ENCODE results near the gene KLHL3. TPM values are rescaled to one million over a fixed set of nuclear protein-coding genes. Genes with fewer than 3 reads are reported as not detected.

Gene KLHL3
- polyA plus RNA-seq, 1 of the 3 experiments (the other 2 are of a cell fraction): 3.8 TPM

DNA sequence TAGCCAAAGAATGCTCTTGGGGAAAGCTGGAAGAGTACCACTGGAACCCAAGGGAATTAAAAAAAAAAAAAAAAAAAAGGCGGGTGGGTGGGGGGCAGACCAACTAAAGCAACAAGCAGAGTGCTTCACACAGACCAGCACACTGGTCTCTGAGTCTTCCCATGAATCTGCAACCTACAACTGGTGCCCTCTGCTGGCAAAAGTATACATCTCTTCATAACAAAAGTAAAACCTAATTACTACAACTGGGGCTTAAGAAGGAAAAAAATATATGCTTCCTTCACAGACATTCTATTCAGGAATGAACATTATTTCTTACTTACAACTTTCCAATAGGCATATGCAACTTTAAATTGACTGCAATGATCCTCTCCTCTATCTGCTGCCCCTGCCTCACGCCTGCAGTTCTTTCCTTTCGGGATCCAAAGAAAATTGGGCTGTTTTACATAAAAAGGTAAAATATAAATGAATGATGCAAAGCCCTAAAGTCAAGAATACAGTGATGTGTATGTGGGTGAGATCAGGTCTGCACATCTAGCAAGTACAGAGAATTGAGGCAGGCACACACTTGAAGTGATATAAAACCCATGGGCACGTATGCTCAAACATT lies 7.2 kb upstream of the KLHL3 start:
- Histone ChIP-seq H3K36me3 (replicated peaks in 1 of 2; ENCODE audit: control insufficient read depth in 1 of 2, insufficient read depth in 2 of 2, low read length in 1 of 2) (no peaks in the 10 kb centered on the region), H3K9ac (no peak overlapping the region), H3K27ac (ENCODE audit: low read depth in 2 of 2, low read length in 1 of 2) (no peak overlapping the region), H3K9me2 (no peaks in the 10 kb centered on the region), H3K27me3 (ENCODE audit: insufficient read depth) (no peaks in the 10 kb centered on the region), H3K79me2 (ENCODE audit: insufficient read depth) (no peaks in the 10 kb centered on the region), H3K4me3 (ENCODE audit: low read depth in 2 of 2, low read length in 1 of 2) (no peak overlapping the region), H2AFZ (ENCODE audit: low read depth) (no peak overlapping the region), H4K20me1 (ENCODE audit: insufficient read depth) (peaks cover 4% of the 10 kb centered on the region), H3K9me3 (0 out of 2 replicates have a peak, but pooled peaks cover under 1% of the 10 kb centered on the region), H3K4me1 (ENCODE audit: control insufficient read depth in 1 of 2, insufficient read depth in 2 of 2, low read depth in 1 of 2, low read length in 1 of 2) (no peaks in the 10 kb centered on the region), H3K4me2 (no peak overlapping the region), H3F3A (replicated peaks; ENCODE audit: insufficient read depth) (peaks cover 6% of the 10 kb centered on the region)
- ChIA-PET POLR2A (interaction anchor here (1.0 to 1.6 kb wide), 3 partner anchors 11 to 114 kb away, joined by 3 to 6 read pairs (median 5); partner anchors contain the start of gene HNRNPA0), CTCF (interaction anchor here (0.6 to 22.5 kb wide), 31 partner anchors 8 to 941 kb away, joined by 3 to 407 read pairs (median 5); no protein-coding TSS in a partner anchor)
- 75% methylated on average over 4 of the region's 4 CpGs for WGBS (ENCODE audit: low lambda C conversion rate)
- TF ChIP-seq, protein P1, sequence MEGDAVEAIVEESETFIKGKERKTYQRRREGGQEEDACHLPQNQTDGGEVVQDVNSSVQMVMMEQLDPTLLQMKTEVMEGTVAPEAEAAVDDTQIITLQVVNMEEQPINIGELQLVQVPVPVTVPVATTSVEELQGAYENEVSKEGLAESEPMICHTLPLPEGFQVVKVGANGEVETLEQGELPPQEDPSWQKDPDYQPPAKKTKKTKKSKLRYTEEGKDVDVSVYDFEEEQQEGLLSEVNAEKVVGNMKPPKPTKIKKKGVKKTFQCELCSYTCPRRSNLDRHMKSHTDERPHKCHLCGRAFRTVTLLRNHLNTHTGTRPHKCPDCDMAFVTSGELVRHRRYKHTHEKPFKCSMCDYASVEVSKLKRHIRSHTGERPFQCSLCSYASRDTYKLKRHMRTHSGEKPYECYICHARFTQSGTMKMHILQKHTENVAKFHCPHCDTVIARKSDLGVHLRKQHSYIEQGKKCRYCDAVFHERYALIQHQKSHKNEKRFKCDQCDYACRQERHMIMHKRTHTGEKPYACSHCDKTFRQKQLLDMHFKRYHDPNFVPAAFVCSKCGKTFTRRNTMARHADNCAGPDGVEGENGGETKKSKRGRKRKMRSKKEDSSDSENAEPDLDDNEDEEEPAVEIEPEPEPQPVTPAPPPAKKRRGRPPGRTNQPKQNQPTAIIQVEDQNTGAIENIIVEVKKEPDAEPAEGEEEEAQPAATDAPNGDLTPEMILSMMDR (IDR thresholded peaks at IDR 0.05): peak; percentile 74
- peak; percentile 80 for TF ChIP-seq RAD21 (IDR thresholded peaks at IDR 0.05; ENCODE audit: low read length)
- no peak for TF ChIP-seq POLR2AphosphoS5 (IDR thresholded peaks at IDR 0.05; ENCODE audit: low read depth, low read length)
- peak; percentile 86 for TF ChIP-seq SMC3 (IDR thresholded peaks at IDR 0.05; ENCODE audit: low read depth, low read length)
- DNase-seq: peak; percentile 50

DNA sequence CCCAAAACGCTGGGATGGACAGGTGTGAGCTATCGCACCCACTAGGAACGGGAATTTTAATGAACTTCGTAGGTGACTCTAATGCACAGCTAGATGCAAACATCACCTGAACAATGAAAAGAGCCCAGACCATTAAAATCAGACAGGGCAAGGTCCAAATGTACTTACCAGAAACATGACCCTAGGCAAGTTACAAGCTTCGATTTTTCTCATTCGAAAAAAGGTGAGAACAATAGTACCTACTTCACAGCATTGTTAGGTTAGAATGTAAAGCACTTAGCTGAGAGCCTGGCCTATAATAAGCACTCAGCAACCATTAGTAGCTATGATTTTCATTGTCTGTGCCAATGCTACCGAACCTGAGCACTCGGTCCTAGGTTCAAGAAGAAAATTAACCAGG lies 5.8 kb upstream of the KLHL3 start:
- H3K27me3 ChIP-seq (ENCODE audit: insufficient read depth): no peaks in the 10 kb centered on the region
- no peak overlapping the region for H3K4me3 ChIP-seq (ENCODE audit: low read depth in 2 of 2, low read length in 1 of 2)
- no peaks in the 10 kb centered on the region for H3K4me1 ChIP-seq (ENCODE audit: control insufficient read depth in 1 of 2, insufficient read depth in 2 of 2, low read depth in 1 of 2, low read length in 1 of 2)
- H2AFZ ChIP-seq (ENCODE audit: low read depth): no peak overlapping the region
- H3K36me3 ChIP-seq (replicated peaks in 1 of 2; ENCODE audit: control insufficient read depth in 1 of 2, insufficient read depth in 2 of 2, low read length in 1 of 2): peaks cover 0 to 4% of the 10 kb centered on the region in 2 experiments
- DNase-seq: no peak
- H3K9ac ChIP-seq: no peak overlapping the region
- H4K20me1 ChIP-seq (ENCODE audit: insufficient read depth): no peaks in the 10 kb centered on the region
- H3K9me3 ChIP-seq: 0 out of 2 replicates have a peak, but pooled peaks cover 4% of the 10 kb centered on the region
- H3K27ac ChIP-seq (ENCODE audit: low read depth in 2 of 2, low read length in 1 of 2): no peak overlapping the region
- H3K4me2 ChIP-seq: no peak overlapping the region
- ChIA-PET CTCF (interaction anchor here (1.1 to 22.5 kb wide), 24 partner anchors 8 to 939 kb away, joined by 3 to 407 read pairs (median 5); partner anchors contain the start of gene HNRNPA0), POLR2A (interaction anchor here (1.2 kb wide), 1 partner anchor 10 kb away, joined by 6 read pairs; no protein-coding TSS in a partner anchor)
- no peak for TF ChIP-seq RAD21 (IDR thresholded peaks at IDR 0.05; ENCODE audit: low read length)
- TF ChIP-seq JUND (IDR thresholded peaks at IDR 0.05): no peak
- no peak for TF ChIP-seq NFIC (IDR thresholded peaks at IDR 0.05; ENCODE audit: borderline replicate concordance)
- TF ChIP-seq, protein P2, sequence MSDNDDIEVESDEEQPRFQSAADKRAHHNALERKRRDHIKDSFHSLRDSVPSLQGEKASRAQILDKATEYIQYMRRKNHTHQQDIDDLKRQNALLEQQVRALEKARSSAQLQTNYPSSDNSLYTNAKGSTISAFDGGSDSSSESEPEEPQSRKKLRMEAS (IDR thresholded peaks at IDR 0.05; ENCODE audit: low read depth): no peak
- TF ChIP-seq, protein P3, sequence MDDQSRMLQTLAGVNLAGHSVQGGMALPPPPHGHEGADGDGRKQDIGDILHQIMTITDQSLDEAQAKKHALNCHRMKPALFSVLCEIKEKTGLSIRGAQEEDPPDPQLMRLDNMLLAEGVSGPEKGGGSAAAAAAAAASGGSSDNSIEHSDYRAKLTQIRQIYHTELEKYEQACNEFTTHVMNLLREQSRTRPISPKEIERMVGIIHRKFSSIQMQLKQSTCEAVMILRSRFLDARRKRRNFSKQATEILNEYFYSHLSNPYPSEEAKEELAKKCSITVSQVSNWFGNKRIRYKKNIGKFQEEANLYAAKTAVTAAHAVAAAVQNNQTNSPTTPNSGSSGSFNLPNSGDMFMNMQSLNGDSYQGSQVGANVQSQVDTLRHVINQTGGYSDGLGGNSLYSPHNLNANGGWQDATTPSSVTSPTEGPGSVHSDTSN (IDR thresholded peaks at IDR 0.05): no peak
- TF ChIP-seq ELF1 (IDR thresholded peaks at IDR 0.05): no peak
- no peak for TF ChIP-seq POLR2AphosphoS5 (IDR thresholded peaks at IDR 0.05; ENCODE audit: low read depth, low read length)
- TF ChIP-seq, protein P1 (IDR thresholded peaks at IDR 0.05): no peak
- no peak for TF ChIP-seq RFX5 (IDR thresholded peaks at IDR 0.05; ENCODE audit: low read length)
- TF ChIP-seq, protein P4, sequence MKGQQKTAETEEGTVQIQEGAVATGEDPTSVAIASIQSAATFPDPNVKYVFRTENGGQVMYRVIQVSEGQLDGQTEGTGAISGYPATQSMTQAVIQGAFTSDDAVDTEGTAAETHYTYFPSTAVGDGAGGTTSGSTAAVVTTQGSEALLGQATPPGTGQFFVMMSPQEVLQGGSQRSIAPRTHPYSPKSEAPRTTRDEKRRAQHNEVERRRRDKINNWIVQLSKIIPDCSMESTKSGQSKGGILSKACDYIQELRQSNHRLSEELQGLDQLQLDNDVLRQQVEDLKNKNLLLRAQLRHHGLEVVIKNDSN (IDR thresholded peaks at IDR 0.05; ENCODE audit: borderline replicate concordance, low read depth): no peak
- no peak for TF ChIP-seq CHD2 (IDR thresholded peaks at IDR 0.05; ENCODE audit: low read length, partially characterized antibody)
- TF ChIP-seq MXI1 (IDR thresholded peaks at IDR 0.05; ENCODE audit: low read depth, low read length): no peak
- TF ChIP-seq GABPA (IDR thresholded peaks at IDR 0.05; ENCODE audit: low read depth): no peak
- TF ChIP-seq NRF1 (IDR thresholded peaks at IDR 0.05; ENCODE audit: low read depth, low read length): no peak
- TF ChIP-seq MEF2A (IDR thresholded peaks at IDR 0.05; ENCODE audit: borderline replicate concordance, low read depth): no peak
- 59% methylated on average over 8 of the region's 8 CpGs for WGBS (ENCODE audit: low lambda C conversion rate)
- peaks cover 6% of the 10 kb centered on the region for H3F3A ChIP-seq (replicated peaks; ENCODE audit: insufficient read depth)
- no peaks in the 10 kb centered on the region for H3K9me2 ChIP-seq
- no peaks in the 10 kb centered on the region for H3K79me2 ChIP-seq (ENCODE audit: insufficient read depth)
